Measurements from ENCODE around the gene YJEFN3. TPM values are rescaled to one million over a fixed set of nuclear protein-coding genes. Genes with fewer than 3 reads are reported as not detected.

YJEFN3 gene
- total and polyA plus RNA-seq, 2 of the 8 experiments (the other 6 are each of a cell fraction or from before 2014, with no cell fraction given): 5.7 to 9.4 TPM

GRCh38 chr19:19495614-19496603 lies 32.8 kb upstream of the YJEFN3 start:
- Histone ChIP-seq H3K4ac (replicated peaks; ENCODE audit: insufficient read length, low read depth, low read length) (no peak overlapping the region), H3K4me2 (ENCODE audit: insufficient read depth in 1 of 2, low read depth in 2 of 2, low read length in 2 of 2) (no peak overlapping the region), H3K27ac (ENCODE audit: low read depth, low read length) (no peak overlapping the region), H4K8ac (ENCODE audit: extremely low read depth, insufficient read depth, low read length) (no peak overlapping the region), H4K5ac (ENCODE audit: insufficient read length, low read depth, low read length) (no peak overlapping the region), H3K79me1 (ENCODE audit: low read depth, low read length) (peaks cover 7% of the 10 kb centered on the region; the same call in 1 of the 2 replicates), H3K4me1 (replicated peaks in 1 of 4; ENCODE audit: control insufficient read depth in 3 of 4, insufficient read depth in 4 of 4, low read length in 3 of 4) (no peaks in the 10 kb centered on the region; a peak in 1 of 7 replicates), H3K14ac (ENCODE audit: insufficient read length) (no peak overlapping the region), H3K56ac (replicated peaks; ENCODE audit: insufficient read length, low read depth, low read length) (no peak overlapping the region), H3K79me2 (ENCODE audit: control insufficient read depth in 1 of 2, insufficient read depth in 2 of 2, low read length in 2 of 2) (peaks cover 0 to 23% of the 10 kb centered on the region in 2 experiments; a peak in 2 of 4 replicates), H3K9ac (replicated peaks in 1 of 4; ENCODE audit: extremely low read depth in 1 of 4, low read depth in 3 of 4, low read length in 3 of 4) (no peak overlapping the region), H2AK5ac (ENCODE audit: low read depth, low read length) (no peak overlapping the region), H2BK20ac (ENCODE audit: low read length) (no peak overlapping the region), H3K18ac (ENCODE audit: extremely low read depth, low read length) (no peak overlapping the region), H2BK12ac (ENCODE audit: low read depth, low read length) (no peak overlapping the region), H3K36me3 (ENCODE audit: control insufficient read depth in 2 of 4, insufficient read depth in 4 of 4, low read length in 3 of 4) (peaks cover 13 to 48% (median 42%) of the 10 kb centered on the region in 4 experiments), H3K27me3 (replicated peaks in 1 of 4; ENCODE audit: control insufficient read depth in 3 of 4, extremely low read depth in 1 of 4, insufficient read depth in 3 of 4, low read length in 3 of 4) (no peaks in the 10 kb centered on the region), H3K23me2 (ENCODE audit: low read depth, low read length) (no peaks in the 10 kb centered on the region), H2BK120ac (replicated peaks; ENCODE audit: low read depth, low read length) (no peak overlapping the region), H4K20me1 (replicated peaks in 1 of 2; ENCODE audit: control insufficient read depth in 1 of 2, insufficient read depth in 2 of 2, low read length in 2 of 2) (peaks cover 9 to 24% of the 10 kb centered on the region in 2 experiments), H3K23ac (ENCODE audit: insufficient read length) (no peak overlapping the region), H2BK5ac (ENCODE audit: low read depth, low read length) (no peak overlapping the region), H2AFZ (ENCODE audit: low read length) (no peak overlapping the region), H4K91ac (replicated peaks; ENCODE audit: insufficient read length, low read length) (no peak overlapping the region), H3K4me3 (ENCODE audit: extremely low read depth in 1 of 4, insufficient read depth in 2 of 4, low read depth in 3 of 4, low read length in 4 of 4) (no peak overlapping the region), H2BK15ac (ENCODE audit: low read length) (no peak overlapping the region), H3K9me3 (ENCODE audit: insufficient read depth in 2 of 2, low read depth in 1 of 2, low read length in 1 of 2) (no peaks in the 10 kb centered on the region)
- DNase-seq (ENCODE audit: low read depth in 1 of 2, low spot score in 2 of 2) (no peak), FAIRE-seq (no peak)
- CTCF ChIA-PET (ENCODE audit: partially characterized antibody): interaction anchor here (1.1 to 1.6 kb wide), 2 partner anchors 87 to 129 kb away, joined by 4 to 5 read pairs; no protein-coding TSS in a partner anchor
- WGBS, 2 experiments (ENCODE audit: extremely low coverage in 1 of 2, insufficient coverage in 1 of 2, insufficient read length in 1 of 2, insufficient replicate concordance in 2 of 2, low coverage in 1 of 2, low lambda C conversion rate in 2 of 2, missing lambda C conversion rate in 1 of 2): 85% methylated on average over 30 of the region's 30 CpGs; no CpG with 5 or more reads in 1 of the 2 experiments
- POLR2A ChIA-PET (ENCODE audit: partially characterized antibody): no interaction called here
- TF ChIP-seq RNF2 (IDR thresholded peaks at IDR 0.05; ENCODE audit: borderline replicate concordance, low read depth, low read length, missing control alignments, poor library complexity, severe bottlenecking) (no peak), HDAC2 (IDR thresholded peaks at IDR 0.05; ENCODE audit: borderline replicate concordance in 1 of 2, low read depth in 2 of 2, low read length in 2 of 2) (no peak), EGR1 (IDR thresholded peaks at IDR 0.05; ENCODE audit: borderline replicate concordance, low read depth, low read length) (no peak), SP4 (IDR thresholded peaks at IDR 0.05; ENCODE audit: low read length) (no peak), CHD2 (IDR thresholded peaks at IDR 0.05; ENCODE audit: low read length) (no peak), TEAD4 (IDR thresholded peaks at IDR 0.05; ENCODE audit: low read depth, low read length) (no peak), TAF1 (IDR thresholded peaks at IDR 0.05; ENCODE audit: low read depth, low read length) (no peak), ZNF274 (IDR thresholded peaks at IDR 0.05; ENCODE audit: borderline replicate concordance, extremely low read depth, low read length) (no peak), TCF12 (IDR thresholded peaks at IDR 0.05; ENCODE audit: low read depth, low read length) (no peak), NANOG (IDR thresholded peaks at IDR 0.05; ENCODE audit: insufficient read depth, low read depth, low read length, poor library complexity, severe bottlenecking) (no peak), GTF2F1 (IDR thresholded peaks at IDR 0.05; ENCODE audit: borderline replicate concordance, low read depth, low read length) (no peak)

All from H1 (cell line).